Measurements from ENCODE around the gene HMOX1.

The HMOX1 gene

GRCh38 chr22:35418088-35418487, 37.2 kb downstream of the HMOX1 start:
- H3K9me3 ChIP-seq (ENCODE audit: severe bottlenecking), result no peaks in the 10 kb centered on the region
- no peak overlapping the region for H3K4me3 ChIP-seq (ENCODE audit: low read depth, low read length)
- H3K27me3 ChIP-seq (ENCODE audit: insufficient read depth, low read depth, severe bottlenecking), result no peaks in the 10 kb centered on the region
- H3K36me3 ChIP-seq, result peaks cover 95% of the 10 kb centered on the region
- H3K27ac ChIP-seq, result no peak overlapping the region
- no peak for DNase-seq
- no peak for TF ChIP-seq CTCF (IDR thresholded peaks at IDR 0.05; ENCODE audit: low read depth, low read length)

GRCh38 chr22:35418731-35419130, 37.8 kb downstream of the HMOX1 start:
- H3K27me3 ChIP-seq (ENCODE audit: insufficient read depth, low read depth, severe bottlenecking), result no peaks in the 10 kb centered on the region
- no peak for DNase-seq
- H3K4me3 ChIP-seq (ENCODE audit: low read depth, low read length), result no peak overlapping the region
- H3K27ac ChIP-seq, result no peak overlapping the region
- no peaks in the 10 kb centered on the region for H3K9me3 ChIP-seq (ENCODE audit: severe bottlenecking)
- no peak for TF ChIP-seq CTCF (IDR thresholded peaks at IDR 0.05; ENCODE audit: low read depth, low read length)
- H3K36me3 ChIP-seq, result peaks cover 95% of the 10 kb centered on the region

GRCh38 chr22:35419756-35420155, 38.9 kb downstream of the HMOX1 start:
- no peaks in the 10 kb centered on the region for H3K27me3 ChIP-seq (ENCODE audit: insufficient read depth, low read depth, severe bottlenecking)
- H3K9me3 ChIP-seq (ENCODE audit: severe bottlenecking), result no peaks in the 10 kb centered on the region
- no peak for TF ChIP-seq CTCF (IDR thresholded peaks at IDR 0.05; ENCODE audit: low read depth, low read length)
- H3K27ac ChIP-seq, result no peak overlapping the region
- H3K36me3 ChIP-seq, result peaks cover 95% of the 10 kb centered on the region
- no peak overlapping the region for H3K4me3 ChIP-seq (ENCODE audit: low read depth, low read length)
- no peak for DNase-seq

- Histone ChIP-seq H3K27me3 (ENCODE audit: insufficient read depth, low read depth, severe bottlenecking) (no peaks in the 10 kb centered on the region), H3K4me3 (ENCODE audit: low read depth, low read length) (no peak overlapping the region), H3K9me3 (ENCODE audit: severe bottlenecking) (no peaks in the 10 kb centered on the region), H3K36me3 (peaks cover 89% of the 10 kb centered on the region), H3K27ac (no peak overlapping the region)
- TF ChIP-seq CTCF (IDR thresholded peaks at IDR 0.05; ENCODE audit: low read depth, low read length), result peak; percentile 20; the same call in 1 of the 2 replicates
- no peak for DNase-seq
Measured at GRCh38 chr22:35421121-35421520, 40.2 kb downstream of the HMOX1 start.

GRCh38 chr22:35422145-35422544, 41.2 kb downstream of the HMOX1 start:
- TF ChIP-seq CTCF (IDR thresholded peaks at IDR 0.05; ENCODE audit: low read depth, low read length), result no peak
- Histone ChIP-seq H3K27me3 (ENCODE audit: insufficient read depth, low read depth, severe bottlenecking) (no peaks in the 10 kb centered on the region), H3K9me3 (ENCODE audit: severe bottlenecking) (no peaks in the 10 kb centered on the region), H3K4me3 (ENCODE audit: low read depth, low read length) (no peak overlapping the region), H3K27ac (no peak overlapping the region), H3K36me3 (peaks cover 81% of the 10 kb centered on the region)
- no peak for DNase-seq

- Histone ChIP-seq H3K4me3 (ENCODE audit: low read depth, low read length) (no peak overlapping the region), H3K36me3 (peaks cover 76% of the 10 kb centered on the region), H3K9me3 (ENCODE audit: severe bottlenecking) (no peaks in the 10 kb centered on the region), H3K27me3 (ENCODE audit: insufficient read depth, low read depth, severe bottlenecking) (no peaks in the 10 kb centered on the region), H3K27ac (no peak overlapping the region)
- no peak for DNase-seq
- no peak for TF ChIP-seq CTCF (IDR thresholded peaks at IDR 0.05; ENCODE audit: low read depth, low read length)
Measured at GRCh38 chr22:35422936-35423335, 42.0 kb downstream of the HMOX1 start.
